GM10847 (cell line): Measurements from ENCODE around the gene SF3B3.

Experiments used
- POLR2A ChIP-seq: IDR thresholded peaks from 2 replicates; pipeline ENCODE4 v1.6.1; 2011; ENCODE audit not compliant: insufficient read length; ENCODE audit errors: extremely low read depth

SF3B3 gene

GRCh38 chr16:70610273-70611223 lies 86.9 kb downstream of the SF3B3 start:
- no peak for TF ChIP-seq POLR2A

GRCh38 chr16:70611224-70611598 lies 87.6 kb downstream of the SF3B3 start:
- TF ChIP-seq POLR2A: no peak

DNA sequence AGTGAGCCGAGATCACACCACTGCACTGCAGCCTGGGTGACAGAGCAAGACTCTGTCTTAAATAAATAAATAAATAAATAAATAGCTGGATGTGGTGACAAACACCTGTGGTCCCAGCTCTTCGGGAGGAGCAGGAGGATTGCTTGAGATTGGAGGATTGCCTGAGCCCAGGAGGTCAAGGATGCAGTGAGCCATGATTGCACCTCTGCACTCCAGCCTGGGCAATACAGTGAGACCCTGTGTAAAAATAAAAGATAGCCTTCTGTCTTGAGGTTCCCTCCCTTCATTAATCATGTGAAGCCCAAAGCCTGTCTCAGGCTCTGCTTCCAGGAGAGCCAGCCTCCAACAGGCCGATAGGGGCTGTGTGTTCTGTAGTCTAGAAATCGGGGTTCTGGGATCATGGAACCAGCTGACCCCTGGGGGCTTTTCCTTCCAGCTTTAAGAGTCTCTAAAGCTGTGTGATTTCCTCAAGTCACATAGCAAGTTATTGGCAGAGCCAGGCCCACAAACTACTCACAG lies 88.2 kb downstream of the SF3B3 start:
- no peak for TF ChIP-seq POLR2A

DNA sequence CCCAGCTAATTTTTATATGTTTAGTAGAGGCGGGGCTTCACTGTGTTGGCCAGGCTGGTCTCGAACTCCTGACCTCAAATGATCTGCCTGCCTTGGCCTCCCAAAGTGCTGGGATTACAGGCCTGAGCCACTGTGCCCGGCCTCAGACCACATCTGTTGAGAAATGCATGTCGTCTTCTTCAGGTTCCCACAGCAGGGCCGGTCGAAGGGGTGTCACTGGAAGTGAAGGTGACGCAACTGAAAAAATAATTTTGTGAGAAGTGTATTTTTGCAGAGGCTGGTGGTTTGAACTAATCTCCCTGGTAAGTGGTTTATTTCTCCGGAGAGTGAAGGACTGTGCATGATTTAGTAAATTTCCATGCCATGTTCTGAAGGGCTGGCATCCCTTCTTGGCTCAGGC lies 89.3 kb downstream of the SF3B3 start:
- TF ChIP-seq POLR2A: no peak

- no peak for TF ChIP-seq POLR2A
Measured at GRCh38 chr16:70614208-70614951, 90.8 kb downstream of the SF3B3 start.

DNA sequence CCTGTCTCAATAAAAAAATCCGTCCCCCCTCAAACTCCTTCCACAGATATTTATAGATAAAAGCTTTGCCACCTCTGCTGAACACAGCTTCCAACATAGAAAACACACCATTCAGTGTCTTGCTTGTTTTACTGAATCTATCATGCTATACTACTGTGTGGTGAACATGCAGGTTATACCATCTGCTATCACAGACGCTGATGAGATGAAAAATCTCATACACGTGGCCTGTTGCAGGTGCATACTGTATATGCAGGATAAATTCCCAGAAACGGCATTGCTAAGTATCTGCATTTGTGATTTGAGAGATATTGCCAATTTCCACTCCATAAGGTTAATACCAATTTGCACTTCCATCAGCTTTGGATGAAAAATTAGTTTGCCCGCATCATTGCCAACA lies 92.3 kb downstream of the SF3B3 start:
- no peak for TF ChIP-seq POLR2A
